GM19099 (cell line): ENCODE results near the gene OGFRL1.
A peak's percentile ranks its signal among the peaks of the same experiment; 100 is the strongest.

Source experiments
- POLR2A ChIP-seq: IDR thresholded peaks from 3 replicates; pipeline ENCODE4 v1.6.1; 2011; ENCODE audit warnings: low read depth; ENCODE audit not compliant: insufficient read length; ENCODE audit errors: extremely low read depth

OGFRL1 gene

DNA sequence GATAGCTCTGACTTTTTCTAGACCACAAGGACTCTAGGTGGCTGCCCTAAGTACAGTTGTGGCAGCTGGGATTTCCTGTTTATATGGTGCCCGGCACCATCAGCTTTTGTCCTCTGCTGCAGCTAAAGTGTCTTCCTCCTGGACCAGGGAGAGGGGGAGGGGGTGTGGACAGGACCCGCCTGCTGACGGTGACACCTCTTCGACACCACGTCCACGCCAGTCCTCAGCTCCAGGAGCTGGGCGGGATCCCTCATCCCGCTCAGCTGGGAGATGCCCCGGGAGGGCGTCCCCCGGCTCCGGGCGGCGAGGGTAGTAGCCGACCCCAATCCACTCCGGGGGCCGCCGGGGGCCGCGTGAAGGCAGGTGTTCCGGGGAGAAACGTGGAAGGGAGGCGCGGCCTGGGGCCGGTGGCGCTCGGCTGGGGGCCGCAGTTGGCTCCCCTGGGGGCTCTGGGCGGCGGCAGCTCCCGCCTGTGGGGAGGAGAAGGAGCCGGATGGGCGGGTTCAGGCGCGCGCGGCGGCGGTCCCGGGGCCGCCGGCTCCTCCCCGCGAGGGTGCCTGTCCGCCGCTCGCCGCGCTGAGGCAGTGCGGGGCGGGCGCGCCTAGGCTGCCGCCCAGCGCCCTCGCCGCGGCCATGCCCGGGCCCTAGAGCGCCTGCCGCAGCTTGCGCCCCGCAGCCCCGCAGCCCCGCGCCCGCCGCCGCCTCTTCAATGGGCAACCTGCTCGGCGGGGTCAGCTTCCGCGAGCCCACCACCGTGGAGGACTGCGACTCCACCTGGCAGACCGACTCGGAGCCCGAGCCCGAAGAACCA lies at the start of gene OGFRL1:
TSS of gene OGFRL1 (plus strand) at position 584 of the 811 bp plus-strand sequence. CDS start at position 710, 126 bp downstream.
- peak; percentile 89 for TF ChIP-seq POLR2A

DNA sequence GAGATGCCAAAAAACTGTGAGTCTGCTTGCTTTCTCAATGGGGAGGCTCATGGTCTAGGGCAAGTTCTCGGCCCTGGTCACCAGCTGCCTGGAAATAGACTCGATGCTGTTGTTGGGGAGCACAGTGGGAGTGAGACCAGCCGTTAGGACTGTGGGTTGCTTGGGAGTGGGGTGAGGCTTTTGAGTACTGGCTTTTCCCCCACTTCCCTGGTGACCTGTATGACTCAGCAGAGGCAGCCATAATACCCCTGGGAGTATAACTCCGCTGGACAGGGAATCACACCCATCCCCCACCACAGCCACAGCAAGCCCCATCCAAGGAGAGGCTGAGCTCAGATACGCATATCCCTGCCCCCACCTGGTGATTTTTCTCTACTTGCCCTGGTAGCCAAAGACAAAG lies 48.9 kb upstream of the OGFRL1 start:
- TF ChIP-seq POLR2A = no peak

DNA sequence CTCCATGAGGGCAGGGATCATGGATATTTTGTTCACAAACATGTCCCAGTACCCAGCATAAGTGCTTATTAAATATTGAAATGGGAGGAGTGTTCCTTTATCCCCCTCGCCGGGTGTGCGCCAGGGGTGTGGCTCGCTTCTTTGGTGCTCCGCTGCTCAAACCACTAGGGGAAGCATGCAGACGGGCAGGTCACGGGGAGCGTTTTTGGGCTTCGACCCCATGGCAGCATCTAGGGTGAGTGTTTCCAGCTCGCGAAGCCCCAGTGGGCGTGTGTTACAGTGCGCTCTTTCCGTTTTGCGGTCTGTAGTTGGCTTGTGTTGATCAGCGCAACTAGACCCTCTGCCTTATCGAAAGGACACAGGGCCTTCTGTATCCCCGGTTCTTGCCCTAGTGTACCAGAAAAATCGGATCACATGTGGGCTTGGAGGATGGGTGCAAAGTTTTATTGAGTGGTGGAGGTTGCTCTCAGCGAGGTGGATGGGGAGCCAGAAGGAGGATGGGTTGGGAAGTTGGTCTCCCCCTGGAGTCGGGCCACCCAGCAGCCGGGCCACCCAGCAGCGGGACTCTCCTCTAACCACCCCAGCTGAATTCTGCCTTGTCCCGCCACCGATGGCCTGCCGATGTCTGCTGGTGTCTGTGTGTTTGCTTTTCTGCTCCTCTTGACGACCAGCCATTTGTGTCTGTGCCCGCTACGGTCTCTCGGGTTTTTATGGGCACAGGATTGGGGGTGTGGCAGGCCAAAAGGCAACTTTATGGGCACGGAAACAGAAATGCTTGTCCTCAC lies 43.2 kb upstream of the OGFRL1 start:
- no peak for TF ChIP-seq POLR2A

DNA sequence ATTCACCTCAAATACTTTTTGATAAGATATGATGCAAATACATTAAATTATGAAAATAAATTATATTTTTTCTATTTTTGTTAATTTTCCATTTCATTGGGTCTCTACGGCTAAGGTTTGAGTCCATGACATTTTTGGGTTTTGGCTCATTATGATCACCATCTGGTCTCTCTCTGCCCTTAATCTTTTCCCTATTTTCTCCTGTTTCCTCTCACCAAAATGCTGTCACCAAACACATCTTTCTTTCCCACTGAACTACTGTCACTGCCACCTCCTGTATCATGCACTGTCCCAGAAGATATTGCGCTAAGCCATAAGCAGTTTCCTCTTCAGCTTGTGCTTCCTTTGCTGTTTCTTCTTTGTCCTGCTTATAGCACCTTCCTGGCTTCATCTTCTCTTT lies 42.0 kb upstream of the OGFRL1 start:
- no peak for TF ChIP-seq POLR2A

DNA sequence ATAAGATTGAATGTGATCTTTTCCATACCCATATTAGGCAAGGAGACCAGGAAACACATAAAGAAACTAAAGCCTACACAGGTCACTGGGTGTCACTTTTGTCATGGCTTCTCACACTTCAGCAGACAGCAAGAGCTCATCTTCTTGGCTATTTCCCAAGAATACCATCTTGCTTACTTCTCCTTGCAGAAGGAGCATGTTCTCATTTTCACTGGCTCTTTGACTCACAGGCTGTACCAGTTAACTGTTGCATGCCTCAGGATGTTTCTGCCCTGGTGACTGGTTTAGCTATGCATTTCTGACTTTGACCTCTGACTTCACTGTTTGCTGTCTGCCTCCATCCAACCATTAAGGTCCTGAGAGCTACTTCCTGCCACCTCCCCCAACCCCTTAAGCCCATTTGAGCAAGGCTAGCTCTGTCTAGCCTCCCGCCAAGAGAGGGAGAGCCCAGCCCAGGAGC lies 40.3 kb upstream of the OGFRL1 start:
- no peak for TF ChIP-seq POLR2A

DNA sequence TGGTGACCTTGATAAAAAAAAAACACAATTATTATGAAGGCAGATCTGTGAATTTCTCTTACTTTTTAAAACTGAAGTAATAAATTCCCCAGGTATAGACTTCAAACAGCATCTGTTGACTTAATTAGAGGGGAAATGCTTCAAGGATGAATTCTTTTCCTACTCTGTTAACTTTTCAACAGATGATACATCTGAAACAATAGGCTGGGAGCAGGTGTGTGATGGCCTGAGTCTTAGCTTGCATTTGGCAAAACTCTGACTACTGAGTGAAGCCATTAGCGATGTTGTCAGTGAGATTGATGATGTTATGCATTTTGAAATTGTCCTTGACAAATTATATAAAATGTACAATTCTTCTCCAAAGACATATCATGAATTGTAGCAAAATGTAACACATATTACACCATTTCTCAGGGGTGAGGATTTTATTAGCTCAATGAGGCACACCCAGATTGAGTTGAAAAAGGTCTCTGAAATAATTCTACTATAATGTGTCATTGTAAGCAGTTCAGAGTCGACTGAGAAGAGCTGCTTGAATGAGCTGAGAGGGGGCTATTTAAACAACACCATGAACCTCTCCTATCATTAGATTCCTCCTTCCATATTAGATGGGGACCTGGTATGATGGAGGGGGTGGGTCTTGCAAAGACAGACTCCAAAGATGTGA lies 39.6 kb upstream of the OGFRL1 start:
- TF ChIP-seq POLR2A = no peak

DNA sequence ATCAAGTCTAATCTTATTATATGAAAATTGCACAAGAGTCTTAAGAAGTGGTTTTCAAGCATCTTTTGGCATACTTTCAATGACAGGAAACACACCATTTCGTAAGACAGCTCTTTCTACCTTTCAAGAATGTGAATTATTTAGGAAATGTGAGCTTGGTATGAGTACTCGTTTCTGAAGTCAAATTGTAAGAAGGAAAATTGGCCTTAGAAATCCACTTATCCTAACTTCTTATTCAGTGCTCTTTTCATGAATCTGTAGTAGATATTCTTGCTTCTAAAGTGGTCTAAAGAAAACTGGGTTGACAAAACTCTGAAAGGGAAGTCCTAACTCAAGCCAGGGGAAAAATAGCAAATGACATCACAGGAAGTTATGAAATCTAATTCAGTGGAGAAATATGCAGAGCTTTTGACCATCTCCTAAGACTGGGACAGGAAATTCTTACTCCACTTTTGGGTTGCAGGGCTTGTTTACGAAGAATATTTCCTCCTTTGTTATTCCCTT lies 38.5 kb upstream of the OGFRL1 start:
- no peak for TF ChIP-seq POLR2A

DNA sequence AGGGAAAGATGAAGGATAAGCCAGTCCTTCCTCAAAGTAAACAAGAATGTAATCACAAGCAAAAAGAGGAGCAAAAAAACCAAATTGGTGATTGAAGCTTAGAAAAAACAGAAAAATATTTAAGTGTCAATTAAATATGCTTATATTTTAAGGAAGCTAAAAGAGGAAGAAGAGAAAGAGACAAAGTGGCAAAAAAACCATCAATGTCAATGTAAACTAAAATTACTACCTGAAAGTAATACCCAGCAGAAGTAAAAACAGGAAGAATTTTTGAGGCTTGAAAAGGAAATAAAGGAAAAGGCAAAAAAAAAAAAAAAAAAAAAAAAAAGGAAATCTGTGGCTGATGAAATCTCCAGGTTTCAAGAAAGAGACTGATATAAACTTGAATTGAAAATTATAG lies 36.2 kb upstream of the OGFRL1 start:
- no peak for TF ChIP-seq POLR2A

DNA sequence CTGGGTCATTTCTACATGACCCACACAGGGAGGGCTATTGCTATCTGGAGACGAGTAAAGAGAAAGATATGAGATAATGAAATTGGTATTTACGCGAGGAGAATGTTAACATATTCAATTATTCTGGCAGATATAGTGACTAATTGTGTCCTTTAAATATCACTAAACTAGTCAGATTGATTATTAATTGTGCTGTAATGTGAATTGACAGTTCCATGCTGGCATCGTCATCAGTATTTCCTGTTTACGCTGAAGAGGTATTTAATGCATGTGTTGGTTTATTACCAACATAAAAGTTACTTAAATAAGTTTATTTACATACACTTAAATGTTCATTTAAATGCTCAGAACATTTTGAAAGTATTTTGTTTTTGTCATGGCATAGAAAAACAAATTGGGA lies 35.7 kb upstream of the OGFRL1 start:
- TF ChIP-seq POLR2A = no peak

DNA sequence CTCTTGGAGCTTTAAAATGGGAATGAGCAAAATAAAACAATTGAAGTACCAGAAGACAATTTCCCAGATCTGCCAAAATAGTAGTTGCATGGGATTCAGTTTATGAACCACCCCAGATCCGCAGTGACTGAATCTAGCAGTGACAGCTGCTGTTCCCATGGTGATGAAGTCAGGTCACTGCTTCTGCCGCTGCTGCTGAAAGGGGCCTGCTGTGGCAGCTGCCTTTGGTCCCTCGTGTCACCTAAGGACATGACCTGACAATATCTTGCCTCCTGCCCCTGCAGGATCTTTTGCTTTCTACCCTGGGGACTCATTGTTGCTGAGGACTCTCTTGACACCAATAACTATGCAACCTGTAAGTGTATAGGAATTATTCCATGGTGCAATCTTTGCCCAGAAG lies 34.3 kb upstream of the OGFRL1 start:
- TF ChIP-seq POLR2A = no peak

DNA sequence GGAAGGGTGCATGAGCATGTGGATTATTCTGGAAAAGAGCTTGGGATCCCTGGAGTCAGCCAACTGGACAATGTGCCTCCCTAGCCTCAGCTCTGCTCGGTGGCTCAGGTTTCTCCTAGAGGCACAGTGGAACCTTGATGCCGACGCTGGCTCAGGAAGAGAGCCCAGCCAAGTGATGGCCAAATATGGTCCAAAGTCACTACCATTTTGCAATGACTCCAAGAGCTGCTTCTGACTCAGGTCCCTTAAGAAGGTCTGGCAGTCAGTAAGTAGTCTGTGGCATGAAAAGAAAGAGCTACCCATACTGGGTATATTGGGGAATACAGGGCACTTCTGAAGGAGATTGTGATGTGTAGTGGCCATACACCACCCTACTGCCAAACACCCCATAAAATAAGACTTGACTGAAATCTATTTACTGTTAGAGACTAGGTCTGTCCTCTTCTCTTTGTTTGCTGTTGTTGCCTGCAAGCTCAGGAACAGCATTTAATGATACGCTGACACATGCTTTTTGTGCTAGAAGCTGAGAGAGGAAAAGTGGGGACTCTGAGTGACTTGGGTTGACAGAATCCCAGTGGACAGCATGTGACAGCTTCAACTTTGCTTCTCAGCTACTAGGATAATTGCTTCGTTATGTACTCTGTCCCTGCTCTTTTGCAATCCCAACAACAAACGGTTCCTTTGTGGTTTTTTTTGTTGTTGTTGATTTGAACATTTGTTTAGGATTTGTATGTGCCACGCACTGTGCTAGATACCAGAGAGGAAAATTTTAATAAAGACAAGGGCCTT lies 30.3 kb upstream of the OGFRL1 start:
- no peak for TF ChIP-seq POLR2A

DNA sequence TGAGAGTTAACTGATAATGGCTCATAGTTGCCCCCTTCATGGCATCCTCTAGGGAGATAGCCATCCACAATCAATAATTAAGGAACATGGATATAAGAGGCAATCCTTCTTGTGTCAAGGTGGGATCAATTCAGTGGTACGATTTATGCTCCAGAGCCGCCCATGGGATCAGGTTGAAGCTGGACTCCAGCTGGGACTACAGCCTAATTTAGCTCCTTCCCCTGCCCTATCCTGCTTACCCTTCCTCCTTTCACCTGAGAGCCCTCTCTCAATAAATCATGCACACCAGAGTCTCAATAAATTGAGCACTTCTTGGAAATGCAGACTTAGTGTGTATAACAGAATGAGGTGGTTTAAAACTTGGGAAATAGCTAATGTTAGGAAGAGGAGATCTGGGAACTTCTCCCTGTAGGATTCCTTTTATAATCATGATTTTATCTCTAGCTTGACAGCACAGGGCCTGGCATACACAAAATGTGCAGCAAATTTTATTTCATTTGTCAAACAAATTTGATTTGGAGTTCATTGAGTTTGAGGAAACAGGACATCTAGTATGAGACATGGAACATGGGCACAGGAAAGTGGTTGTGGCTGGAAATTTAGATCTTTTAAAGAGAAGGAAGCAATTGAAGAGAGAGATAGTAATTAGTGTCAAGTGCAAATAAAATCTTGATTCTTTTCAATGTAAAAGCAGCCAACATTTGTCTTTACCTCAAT lies 28.6 kb upstream of the OGFRL1 start:
- TF ChIP-seq POLR2A = no peak

DNA sequence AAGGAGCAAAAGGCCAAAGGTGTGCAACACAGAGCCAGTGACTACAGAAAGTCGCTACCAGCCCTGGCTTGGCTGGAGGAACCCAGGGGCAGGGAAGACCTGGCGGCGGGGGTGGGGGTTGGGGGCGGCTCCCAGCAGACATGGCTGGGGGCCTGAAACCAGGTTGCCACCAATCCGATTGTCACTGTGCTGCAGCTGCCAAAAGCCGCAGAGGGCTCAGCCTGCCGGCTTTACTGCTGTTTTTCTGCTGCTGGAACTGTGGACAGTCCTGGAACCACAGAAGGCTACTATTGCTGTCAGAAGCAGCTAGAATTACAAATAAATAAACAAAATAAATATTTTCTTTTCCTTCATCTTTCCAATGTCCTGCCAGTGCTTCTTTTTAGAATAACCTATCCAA lies 25.7 kb upstream of the OGFRL1 start:
- no peak for TF ChIP-seq POLR2A
